Measurements from ENCODE around the gene PPFIA3. TPM values are rescaled to one million over a fixed set of nuclear protein-coding genes. Genes with fewer than 3 reads are reported as not detected.

The PPFIA3 gene
- polyA plus RNA-seq, 1 of the 3 experiments (the other 2 are of a cell fraction) = 5.7 TPM

- Histone ChIP-seq H3K36me3 (replicated peaks in 1 of 2; ENCODE audit: control insufficient read depth in 1 of 2, insufficient read depth in 2 of 2, low read length in 1 of 2) (peaks cover 3 to 28% of the 10 kb centered on the region in 2 experiments), H3K27me3 (ENCODE audit: insufficient read depth) (no peaks in the 10 kb centered on the region), H3K9me2 (no peaks in the 10 kb centered on the region), H3K9me3 (no peaks in the 10 kb centered on the region), H4K20me1 (ENCODE audit: insufficient read depth) (peaks cover 11% of the 10 kb centered on the region; the same call in 1 of the 2 replicates), H2AFZ (ENCODE audit: low read depth) (no peak overlapping the region), H3K9ac (no peak overlapping the region), H3K27ac (ENCODE audit: low read depth in 2 of 2, low read length in 1 of 2) (no peak overlapping the region), H3K79me2 (ENCODE audit: insufficient read depth) (no peaks in the 10 kb centered on the region; the same call in 1 of the 2 replicates), H3K4me2 (no peak overlapping the region), H3K4me1 (ENCODE audit: control insufficient read depth in 1 of 2, insufficient read depth in 2 of 2, low read depth in 1 of 2, low read length in 1 of 2) (no peaks in the 10 kb centered on the region), H3F3A (replicated peaks; ENCODE audit: insufficient read depth) (peaks cover 6% of the 10 kb centered on the region), H3K4me3 (ENCODE audit: low read depth in 2 of 2, low read length in 1 of 2) (no peak overlapping the region)
- TF ChIP-seq FOSL2 (IDR thresholded peaks at IDR 0.05; ENCODE audit: borderline replicate concordance, low read depth) (no peak), TAF1 (IDR thresholded peaks at IDR 0.05; ENCODE audit: borderline replicate concordance, low read depth, low read length) (no peak), CTCF (IDR thresholded peaks at IDR 0.05) (no peak)
- no peak for DNase-seq
- ChIA-PET CTCF (interaction anchor here (0.9 kb wide), 1 partner anchor 31 kb away, joined by 3 read pairs; no protein-coding TSS in a partner anchor), POLR2A (no interaction called here)
- WGBS (ENCODE audit: low lambda C conversion rate) = 92% methylated on average over 19 of the region's 23 CpGs
Observed at GRCh38 chr19:49168421-49168820, 49.1 kb downstream of the PPFIA3 start.

GRCh38 chr19:49173198-49173597 lies 53.9 kb downstream of the PPFIA3 start:
- no peak for TF ChIP-seq ELF1 (IDR thresholded peaks at IDR 0.05)
- no peak for TF ChIP-seq GATA2 (CRISPR knock-in tag; IDR thresholded peaks at IDR 0.05)
- TF ChIP-seq REST (IDR thresholded peaks at IDR 0.05; ENCODE audit: low read depth, low read length) = no peak
- TF ChIP-seq FOSL2 (IDR thresholded peaks at IDR 0.05; ENCODE audit: borderline replicate concordance, low read depth) = no peak
- no peak for TF ChIP-seq ZBTB33 (IDR thresholded peaks at IDR 0.05; ENCODE audit: borderline replicate concordance, low read depth)
- no peak for TF ChIP-seq EP300 (IDR thresholded peaks at IDR 0.05; ENCODE audit: borderline replicate concordance in 1 of 2, low read depth in 1 of 2, low read length in 1 of 2)
- TF ChIP-seq MAX (IDR thresholded peaks at IDR 0.05; ENCODE audit: low read depth) = no peak
- TF ChIP-seq TAF1 (IDR thresholded peaks at IDR 0.05; ENCODE audit: borderline replicate concordance, low read depth, low read length) = no peak
- no peak for TF ChIP-seq RXRA (IDR thresholded peaks at IDR 0.05; ENCODE audit: borderline replicate concordance, low read depth)
- no peak overlapping the region for H3K4me2 ChIP-seq
- H3K9ac ChIP-seq = no peak overlapping the region
- no peaks in the 10 kb centered on the region for H3K27me3 ChIP-seq (ENCODE audit: insufficient read depth)
- 100% methylated on average over 2 of the region's 2 CpGs for WGBS (ENCODE audit: low lambda C conversion rate)
- no peaks in the 10 kb centered on the region for H3K4me1 ChIP-seq (ENCODE audit: control insufficient read depth in 1 of 2, insufficient read depth in 2 of 2, low read depth in 1 of 2, low read length in 1 of 2)
- no peaks in the 10 kb centered on the region for H3K9me2 ChIP-seq
- H3K4me3 ChIP-seq (ENCODE audit: low read depth in 2 of 2, low read length in 1 of 2) = no peak overlapping the region
- ChIA-PET POLR2A (no interaction called here), CTCF (interaction anchor here (0.6 to 1.3 kb wide), 2 partner anchors 25 to 35 kb away, joined by 3 to 6 read pairs; no protein-coding TSS in a partner anchor)
- H3K9me3 ChIP-seq = no peaks in the 10 kb centered on the region
- peaks cover 3 to 34% of the 10 kb centered on the region in 2 experiments for H3K36me3 ChIP-seq (replicated peaks in 1 of 2; ENCODE audit: control insufficient read depth in 1 of 2, insufficient read depth in 2 of 2, low read length in 1 of 2)
- no peak for DNase-seq
- H3K27ac ChIP-seq (ENCODE audit: low read depth in 2 of 2, low read length in 1 of 2) = no peak overlapping the region
- H3K79me2 ChIP-seq (ENCODE audit: insufficient read depth) = no peaks in the 10 kb centered on the region
- H3F3A ChIP-seq (replicated peaks; ENCODE audit: insufficient read depth) = peaks cover 4% of the 10 kb centered on the region
- H2AFZ ChIP-seq (ENCODE audit: low read depth) = no peak overlapping the region
- no peaks in the 10 kb centered on the region for H4K20me1 ChIP-seq (ENCODE audit: insufficient read depth)
